ENCODE data around the gene NTF4.
A peak's percentile ranks its signal among the peaks of the same experiment; 100 is the strongest.

Gene NTF4

GRCh38 chr19:49064768-49065611 is at the start of gene NTF4:
TSS of gene NTF4 (minus strand) at chr19:49064818. CDS start at chr19:49061997, 2,821 bp downstream.
- H3K4me3 ChIP-seq (ENCODE audit: low read length), result peak within 1 kb of the TSS; percentile 29
- no peak for TF ChIP-seq CTCF (conservative IDR thresholded peaks at IDR 0.05; ENCODE audit: low read length)
- no peak for DNase-seq (ENCODE audit: low read depth)

GRCh38 chr19:49113762-49114629 is 49.4 kb upstream of the NTF4 start, which contains the start of gene LIN7B:
TSS of gene LIN7B (plus strand) at chr19:49114370. CDS start at chr19:49114405, 35 bp downstream.
- DNase-seq (ENCODE audit: low read depth), result peak; percentile 54
- peak within 1 kb of the TSS; percentile 78 for H3K4me3 ChIP-seq (ENCODE audit: low read length)
- TF ChIP-seq CTCF (conservative IDR thresholded peaks at IDR 0.05; ENCODE audit: low read length), result no peak

- DNase-seq (ENCODE audit: low read depth), result no peak
- no peak for TF ChIP-seq CTCF (conservative IDR thresholded peaks at IDR 0.05; ENCODE audit: low read length)
- H3K4me3 ChIP-seq (ENCODE audit: low read length), result no peak overlapping the region
Measured at GRCh38 chr19:49111218-49111998, 46.8 kb upstream of the NTF4 start.

GRCh38 chr19:49110567-49110966 is 45.9 kb upstream of the NTF4 start:
- DNase-seq (ENCODE audit: low read depth), result peak; percentile 38
- TF ChIP-seq CTCF (conservative IDR thresholded peaks at IDR 0.05; ENCODE audit: low read length), result no peak

GRCh38 chr19:49109569-49110233 is 45.1 kb upstream of the NTF4 start:
- no peak for DNase-seq (ENCODE audit: low read depth)
- H3K4me3 ChIP-seq (ENCODE audit: low read length), result no peak overlapping the region
- no peak for TF ChIP-seq CTCF (conservative IDR thresholded peaks at IDR 0.05; ENCODE audit: low read length)

More at GRCh38 chr19:49110567-49110966, 45.9 kb upstream of the NTF4 start:
- no peak overlapping the region for H3K4me3 ChIP-seq (ENCODE audit: low read length)

GRCh38 chr19:49109051-49109450 is 44.4 kb upstream of the NTF4 start:
- DNase-seq (ENCODE audit: low read depth), result no peak
- TF ChIP-seq CTCF (conservative IDR thresholded peaks at IDR 0.05; ENCODE audit: low read length), result no peak
- no peak overlapping the region for H3K4me3 ChIP-seq (ENCODE audit: low read length)
